Stimulated activated CD8-positive, alpha-beta memory T cell treated with anti-CD3 and anti-CD28 coated beads, Interleukin-2, amount 100 ng/mL, for 48 hours (primary cell): ENCODE data around the gene DEFB123.

Experiments
- DNase-seq, 2 donors: peaks; one replicate each; pipeline ENCODE4 v3.0.0-alpha.2; 2020; ENCODE audit warnings: low read depth in 2 of 2

DEFB123 gene

DNA sequence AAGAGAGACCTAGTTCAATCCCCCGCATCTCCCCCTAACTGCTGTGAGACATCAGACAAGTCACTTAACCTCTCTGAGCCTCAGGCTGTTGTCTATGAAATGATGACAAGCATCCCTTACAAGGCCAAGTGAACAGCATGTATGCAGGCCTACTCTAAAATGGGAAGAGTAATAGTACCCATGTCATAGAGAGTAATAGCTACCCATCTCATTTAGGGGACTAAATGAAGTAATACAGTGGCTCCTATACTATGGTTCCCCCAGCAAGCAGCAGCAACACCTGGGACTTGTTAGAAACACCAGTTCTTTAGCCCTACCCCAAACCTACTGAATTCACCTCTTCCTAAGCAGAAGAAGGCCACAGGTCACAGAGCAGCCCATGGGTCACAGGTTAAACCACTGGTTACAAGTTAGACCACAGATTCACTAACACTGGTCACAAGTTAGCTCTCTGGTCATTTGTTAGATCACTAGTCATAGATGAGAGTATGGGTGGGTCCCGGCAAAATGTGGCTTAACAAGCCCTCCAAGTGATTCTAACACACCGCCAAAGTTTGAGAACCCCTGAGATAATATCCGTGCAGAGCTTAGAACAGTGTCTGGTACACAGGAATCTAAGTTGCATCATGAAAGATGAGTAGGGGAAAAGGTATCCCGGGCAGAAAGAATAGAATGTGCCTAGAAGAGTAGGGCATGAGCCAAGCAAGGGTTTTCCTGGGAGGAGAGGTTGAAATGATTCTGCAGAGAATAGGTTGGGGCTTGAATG, 33.1 kb downstream of the DEFB123 start:
- no peak for DNase-seq

GRCh38 chr20:31474097-31474436, 33.6 kb downstream of the DEFB123 start:
- no peak for DNase-seq

DNA sequence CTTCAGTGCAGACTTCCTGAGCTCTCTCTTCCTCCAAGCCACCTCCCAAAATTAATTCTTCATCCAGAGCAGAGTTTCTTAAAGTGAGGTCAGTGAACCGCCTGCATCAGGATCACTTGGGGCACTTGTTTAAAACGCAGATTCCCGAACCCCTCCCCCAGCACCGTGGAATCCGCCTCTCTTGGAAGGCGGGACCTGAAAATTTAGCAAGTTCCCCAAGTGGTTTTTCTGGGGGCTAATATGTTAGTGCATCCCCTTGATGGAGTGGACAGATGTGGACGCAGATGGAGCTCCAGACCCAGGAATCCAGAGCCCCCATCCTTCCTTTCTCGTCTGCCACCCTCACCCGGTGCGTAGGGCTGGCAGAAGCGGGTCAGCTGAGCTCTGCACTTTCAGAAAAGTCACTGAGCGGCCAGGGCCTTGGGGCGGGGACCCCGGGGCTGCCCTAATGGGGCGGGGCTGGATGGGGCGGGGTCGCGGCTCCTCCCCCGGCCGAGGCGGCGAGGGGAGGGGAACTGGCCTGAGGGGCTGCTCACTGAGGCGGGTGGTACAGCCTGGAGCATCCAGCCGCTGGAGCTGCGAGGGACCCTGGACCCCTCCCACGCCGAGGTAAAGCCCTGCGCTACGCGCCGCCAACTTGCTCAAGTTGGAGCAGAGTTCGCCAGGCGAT, 34.5 kb downstream of the DEFB123 start, which contains the start of the genes DEFB124 and REM1:
Gene DEFB124 (minus strand): TSS at position 370 of the 670 bp plus-strand sequence. CDS start 2,114 bp downstream, outside the sequence.
Gene REM1 (plus strand): TSS at position 531 of the 670 bp plus-strand sequence. CDS start 1,158 bp downstream, outside the sequence.
- no peak for DNase-seq

DNA sequence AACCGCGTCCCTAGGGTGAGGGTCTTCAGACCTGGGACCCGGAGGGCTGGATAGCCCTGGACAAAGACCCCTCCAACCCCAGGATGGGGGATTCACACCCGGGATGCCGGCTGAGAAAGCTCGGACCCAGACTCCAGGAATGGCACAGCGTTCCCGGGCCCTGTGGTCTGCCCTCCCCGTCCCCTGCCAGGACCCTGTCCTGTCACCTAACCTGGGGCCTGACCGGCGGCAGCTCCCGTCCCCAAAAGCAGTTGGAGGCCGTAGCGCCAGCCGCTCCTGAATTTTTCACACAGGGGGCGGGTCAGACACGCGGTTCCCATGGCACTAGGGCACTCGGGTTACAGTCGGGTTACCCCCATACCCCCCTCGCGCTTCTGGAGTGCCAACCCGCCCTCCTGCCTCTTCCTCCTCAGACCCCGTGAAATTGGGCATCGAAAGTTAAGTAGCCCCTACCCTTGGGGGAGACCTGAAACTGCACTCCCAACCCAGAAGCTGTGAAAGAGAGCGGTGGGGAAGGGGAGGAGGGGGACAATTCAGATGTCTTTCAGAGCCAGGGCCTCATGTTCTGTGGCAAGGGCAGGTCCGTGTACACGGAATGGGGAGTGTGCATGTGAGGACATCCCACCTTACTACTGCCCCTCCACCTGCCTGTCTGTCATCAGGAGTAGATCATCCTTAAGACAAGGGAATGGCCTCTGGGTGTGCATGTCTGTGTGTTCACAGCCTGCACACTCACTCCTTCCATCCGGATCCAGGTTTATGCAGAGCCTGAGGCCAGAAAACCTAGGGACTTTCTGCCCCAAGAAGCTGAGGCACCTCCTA, 35.3 kb downstream of the DEFB123 start:
- no peak for DNase-seq

GRCh38 chr20:31476294-31476585, 35.8 kb downstream of the DEFB123 start:
- DNase-seq: no peak

- DNase-seq: no peak
Observed at GRCh38 chr20:31476643-31477215, 36.3 kb downstream of the DEFB123 start.

DNA sequence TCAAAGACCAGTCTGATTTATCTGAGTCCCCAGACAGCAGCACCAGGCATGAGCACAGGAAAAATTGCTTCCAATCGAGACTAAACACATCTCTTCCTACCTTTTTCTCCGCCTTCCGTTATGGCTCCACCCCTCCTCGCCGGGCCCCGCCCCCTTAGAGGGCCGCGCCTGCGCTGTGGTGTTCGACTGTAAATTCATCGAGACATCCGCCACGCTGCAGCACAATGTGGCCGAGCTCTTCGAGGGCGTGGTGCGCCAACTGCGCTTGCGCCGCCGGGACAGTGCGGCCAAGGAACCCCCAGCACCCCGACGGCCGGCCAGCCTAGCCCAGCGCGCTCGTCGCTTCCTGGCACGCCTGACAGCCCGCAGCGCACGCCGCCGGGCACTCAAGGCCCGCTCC, 43.6 kb downstream of the DEFB123 start:
- no peak for DNase-seq

GRCh38 chr20:31485450-31486339, 45.3 kb downstream of the DEFB123 start:
- no peak for DNase-seq

GRCh38 chr20:31488115-31488514, 47.7 kb downstream of the DEFB123 start:
- no peak for DNase-seq

DNA sequence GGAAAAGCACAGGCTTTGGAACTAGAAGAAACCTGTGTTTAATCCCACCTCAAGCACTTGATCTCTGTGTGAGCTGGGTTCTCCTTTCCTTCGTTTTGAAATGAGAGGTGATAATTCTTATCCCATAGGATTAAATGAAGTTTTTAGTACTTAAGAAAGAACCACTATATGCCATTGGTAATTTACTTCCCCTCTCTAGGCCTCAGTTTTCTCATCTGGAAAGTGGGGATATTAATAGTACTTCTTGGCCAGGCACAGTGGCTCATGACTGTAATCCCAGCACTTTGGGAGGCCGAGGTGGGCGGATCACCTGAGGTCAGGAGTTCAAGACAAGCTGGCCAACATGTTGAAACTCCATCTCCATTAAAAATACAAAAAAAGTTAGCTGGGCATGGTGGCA, 48.7 kb downstream of the DEFB123 start:
- no peak for DNase-seq

DNA sequence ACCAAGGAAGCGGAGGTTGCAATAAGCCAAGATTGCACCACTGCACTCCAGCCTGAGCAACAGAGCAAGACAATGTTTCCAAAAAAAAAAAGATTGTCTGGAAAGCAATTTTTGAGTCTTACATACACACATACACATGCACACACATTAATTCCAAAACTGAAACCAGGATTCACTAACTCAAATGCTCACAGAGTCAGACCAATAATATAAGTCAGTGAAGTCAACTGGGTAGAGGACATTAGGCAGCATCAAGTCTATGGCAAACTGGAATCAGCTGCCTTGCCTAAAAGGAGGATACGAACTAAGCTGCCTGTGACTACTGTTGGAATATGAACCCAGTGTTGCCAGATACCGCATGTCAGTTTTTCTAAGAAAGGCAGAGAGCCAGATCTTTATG, 50.3 kb downstream of the DEFB123 start:
- no peak for DNase-seq

- DNase-seq: no peak
Observed at GRCh38 chr20:31494131-31494530, 53.7 kb downstream of the DEFB123 start.

- no peak for DNase-seq
Observed at GRCh38 chr20:31496761-31497295, 56.4 kb downstream of the DEFB123 start.

DNA sequence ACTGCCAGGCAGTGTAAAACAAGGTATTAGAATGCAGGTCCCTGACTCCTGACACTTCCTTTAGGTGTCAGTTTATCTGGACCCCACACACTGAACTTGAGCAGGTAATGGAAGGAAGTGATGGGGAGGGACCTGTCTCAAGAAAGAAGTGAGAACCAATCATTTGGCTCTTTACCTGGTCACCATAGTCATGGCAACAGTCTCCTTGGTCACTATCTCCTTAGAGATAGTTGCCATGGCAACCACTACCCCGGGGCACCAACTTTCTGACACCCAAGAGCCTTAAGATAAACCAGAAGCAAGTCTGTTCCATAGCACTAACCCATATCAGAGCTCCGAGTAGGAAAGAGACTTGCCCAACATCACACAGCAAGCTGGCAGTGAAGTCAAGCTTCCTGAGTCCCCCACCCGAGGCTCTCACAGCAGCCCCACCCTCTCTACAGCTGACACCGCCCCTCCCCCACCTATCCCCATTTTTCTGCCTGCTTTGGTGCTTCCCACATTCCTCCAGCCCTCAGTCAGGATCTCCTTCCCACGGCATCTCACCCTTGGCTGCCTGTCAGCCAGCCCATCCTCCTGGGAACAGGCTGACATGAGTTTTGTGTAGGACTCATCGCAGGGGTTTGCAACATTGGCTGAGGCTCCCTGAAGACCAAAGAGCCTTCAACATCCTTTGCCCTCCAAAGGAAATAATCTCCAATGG, 57.6 kb downstream of the DEFB123 start:
- no peak for DNase-seq
